NOMO-1 treated with dmso at 0.1 percent for 144 hours (cell line): ENCODE results near the gene MIPOL1.
"Not testable (repeated sequence)": the region's sequence is repeated elsewhere in the genome, so short reads cannot be mapped to it uniquely, and the experiment has no call there.

Experiments used
- DNase-seq: peaks from one replicate; lab custom pipeline; 2025; ENCODE audit not compliant: unreplicated experiment; lab: John Stamatoyannopoulos, UW

MIPOL1 gene

DNA sequence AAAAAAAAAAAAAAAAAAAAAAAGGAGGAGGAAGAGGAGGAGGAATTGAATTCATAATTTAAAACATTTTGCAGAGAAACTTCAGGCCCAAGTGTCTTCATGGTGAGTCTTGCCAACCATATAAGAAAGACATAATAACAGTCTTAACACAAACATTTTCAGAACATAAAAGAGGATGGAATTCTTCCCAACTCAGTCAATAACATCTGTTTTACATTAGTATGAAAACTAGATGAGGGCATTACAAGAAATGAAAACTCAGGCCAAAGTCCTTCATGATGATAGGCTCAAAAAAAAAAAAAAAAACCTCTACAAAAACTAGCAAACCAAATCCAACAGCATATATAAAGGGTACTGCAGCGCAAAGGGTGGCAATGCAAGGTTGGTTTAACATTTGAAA lies 245.7 kb downstream of the MIPOL1 start:
- DNase-seq, result no peak

DNA sequence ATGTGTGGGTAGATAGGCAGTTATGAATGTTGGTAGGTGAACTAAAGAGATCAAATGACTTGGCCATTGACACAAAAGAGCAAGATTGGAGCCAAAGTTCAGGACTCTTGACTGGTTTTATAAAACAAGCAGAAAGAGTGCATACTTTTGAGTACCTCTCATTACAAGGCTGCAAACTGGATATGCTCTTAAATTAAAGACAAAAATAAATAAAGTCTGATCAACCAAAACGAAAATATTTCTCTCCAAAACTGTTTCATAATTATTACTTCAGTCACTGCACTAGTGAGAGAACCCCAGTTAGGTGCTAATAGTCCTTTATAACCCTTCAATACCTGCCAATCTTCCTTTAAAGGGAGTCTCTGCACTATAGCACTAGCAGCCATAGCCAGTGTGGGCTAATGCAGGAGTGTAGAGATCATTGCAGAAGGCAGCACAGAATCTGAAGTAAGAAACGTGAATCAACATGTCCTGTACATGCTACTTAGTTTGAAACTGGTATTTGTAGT lies 250.2 kb downstream of the MIPOL1 start:
- DNase-seq, result no peak

DNA sequence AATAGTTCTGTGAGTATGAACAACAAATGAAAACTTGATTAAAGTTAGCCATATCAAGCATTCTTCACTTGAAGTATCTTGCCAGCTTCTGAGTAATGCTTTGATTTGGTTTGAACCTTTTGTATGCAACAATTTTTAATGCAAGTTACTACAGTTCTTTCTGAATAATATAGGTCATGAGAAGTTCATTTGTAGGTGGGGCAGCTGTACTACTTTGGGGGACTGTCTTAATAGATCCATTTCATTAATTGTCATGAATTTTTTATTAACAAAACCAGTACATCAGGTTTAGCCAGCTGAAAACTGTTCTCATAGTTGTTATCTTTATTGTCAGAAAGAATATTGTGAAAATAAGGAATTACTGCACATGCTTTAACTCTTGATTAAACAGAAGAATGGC lies 254.6 kb downstream of the MIPOL1 start:
- DNase-seq, result no peak

DNA sequence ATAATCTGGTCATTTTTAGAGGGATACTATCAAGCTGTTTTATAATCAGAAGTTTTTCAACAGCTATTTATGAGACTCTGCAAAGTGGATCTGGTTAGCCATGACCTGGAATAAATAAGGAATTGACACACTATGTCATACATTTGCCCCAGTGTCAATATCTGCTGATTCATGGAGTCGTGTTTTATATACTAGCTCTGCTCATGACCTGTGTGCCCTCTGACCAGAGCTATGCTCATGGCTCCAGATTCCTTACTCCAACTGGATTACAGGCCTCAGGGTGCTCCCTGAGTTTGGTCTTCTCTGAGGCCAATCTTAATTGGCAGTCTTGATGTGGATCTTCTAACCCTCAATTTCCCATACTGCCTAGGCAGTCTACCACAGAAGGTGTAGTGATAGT lies 256.2 kb downstream of the MIPOL1 start:
- DNase-seq, result no peak

DNA sequence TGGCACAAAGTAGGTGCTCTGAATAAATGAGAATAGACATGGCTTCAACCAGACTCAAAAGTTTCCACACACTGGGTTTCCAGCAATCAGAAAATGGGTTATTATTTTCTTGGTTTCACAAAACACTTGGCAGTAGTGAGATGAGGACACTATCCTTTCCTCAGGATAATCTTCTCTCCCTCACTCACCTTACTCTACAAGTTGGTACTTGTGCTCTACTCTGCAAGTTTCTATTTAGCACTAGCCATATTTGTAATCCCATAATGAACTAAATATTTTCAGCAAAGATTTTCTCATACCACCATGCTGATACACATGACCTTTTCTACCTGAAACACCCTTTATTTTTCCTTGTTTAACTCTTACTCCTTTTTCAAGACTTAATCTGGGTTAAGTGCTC lies 259.6 kb downstream of the MIPOL1 start:
- no peak for DNase-seq

DNA sequence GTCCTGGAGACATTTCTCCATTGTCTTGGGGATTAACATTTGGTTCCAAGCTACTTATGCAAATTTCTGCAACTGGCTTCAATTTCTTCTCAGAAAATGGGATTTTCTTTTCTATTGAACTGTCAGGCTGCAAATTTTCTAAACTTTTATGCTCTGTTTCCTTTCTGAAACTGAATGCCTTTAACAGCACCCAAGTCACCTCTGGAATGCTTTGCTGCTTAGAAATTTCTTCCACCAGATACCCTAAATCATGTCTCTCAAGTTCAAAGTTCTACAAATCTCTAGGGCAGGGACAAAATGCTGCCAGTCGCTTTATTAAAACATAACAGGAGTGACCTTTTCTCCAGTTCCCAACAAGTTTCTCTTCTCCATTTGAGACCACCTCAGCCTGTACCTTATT lies 264.7 kb downstream of the MIPOL1 start:
- not testable (repeated sequence) for DNase-seq

DNA sequence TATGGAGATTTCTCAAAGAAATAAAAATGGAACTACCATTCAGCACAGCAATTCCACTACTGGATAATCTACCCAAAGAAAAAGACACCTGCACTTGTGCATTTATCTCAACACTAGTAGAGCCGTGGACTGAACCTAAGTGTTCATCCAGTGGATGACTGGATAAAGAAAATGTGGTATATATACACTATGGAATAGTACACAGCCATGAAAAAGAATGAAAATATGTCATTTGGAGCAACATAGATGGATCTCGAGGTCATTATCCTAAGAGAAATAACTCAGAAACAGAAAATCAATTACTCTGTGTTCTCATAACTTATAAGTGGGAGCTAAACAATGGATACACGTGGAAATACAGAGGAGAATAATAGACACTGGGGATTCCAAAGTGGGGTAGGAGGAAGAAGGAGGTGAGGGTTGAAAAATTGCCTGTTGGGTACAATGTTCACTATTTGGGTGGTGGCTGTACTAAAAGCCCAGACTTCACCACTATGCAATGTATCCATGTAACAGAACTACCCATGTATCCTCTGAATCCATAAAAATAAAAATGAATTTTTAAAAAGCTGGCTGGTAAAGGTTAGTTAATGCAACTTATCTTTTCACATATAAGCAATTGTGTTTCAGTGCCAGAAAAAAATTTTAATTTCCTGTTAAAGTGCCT lies 266.6 kb downstream of the MIPOL1 start:
- no peak for DNase-seq

DNA sequence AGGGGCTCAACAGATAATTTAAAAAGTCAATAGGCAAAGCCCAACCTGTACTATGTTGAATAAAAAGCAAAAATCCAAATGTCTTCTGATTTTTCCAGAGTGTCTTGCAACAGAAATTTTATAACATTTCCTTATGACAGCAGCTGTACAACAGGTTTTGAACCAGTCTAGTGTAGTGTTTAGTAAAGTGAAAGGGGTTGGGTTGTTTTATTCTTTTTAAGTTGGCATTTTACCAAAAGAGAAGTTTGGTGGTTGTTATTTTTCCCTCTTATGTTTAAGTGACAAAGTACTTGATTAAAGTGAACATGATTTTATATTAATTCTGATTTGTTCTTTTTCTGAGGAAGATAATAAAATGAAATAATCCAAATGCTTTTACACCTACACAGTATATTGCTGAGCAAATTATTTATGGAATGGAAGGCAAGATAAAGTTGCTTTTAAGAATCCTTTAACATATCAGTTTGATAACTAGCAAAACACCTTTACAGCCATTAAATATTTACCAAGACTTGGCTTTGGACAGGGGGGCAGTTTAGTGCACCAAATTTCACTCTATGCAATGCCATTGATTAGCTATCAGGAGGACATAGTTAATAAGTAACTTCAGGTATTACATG lies 268.4 kb downstream of the MIPOL1 start:
- no peak for DNase-seq

DNA sequence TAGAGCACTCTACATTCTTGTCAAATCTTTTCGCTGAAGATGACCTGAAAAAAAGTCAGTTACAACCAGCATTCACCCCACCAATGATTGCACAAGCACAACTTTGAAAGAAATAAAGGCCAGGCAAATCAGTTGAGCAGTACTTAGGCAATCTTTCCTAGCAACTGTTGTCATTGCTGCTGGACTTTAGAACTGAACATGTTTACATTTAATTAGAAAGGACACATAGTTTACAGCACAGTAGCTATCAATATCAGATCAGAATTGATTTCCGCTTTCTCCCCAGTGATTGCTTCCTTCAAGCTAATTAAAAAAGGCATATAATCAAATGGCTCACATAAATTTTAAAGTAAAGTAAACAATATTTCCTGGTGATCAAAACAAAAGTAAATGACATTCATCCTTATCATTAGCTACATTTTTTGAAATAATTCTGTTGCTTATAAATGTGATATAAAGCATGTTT lies 268.9 kb downstream of the MIPOL1 start:
- peak; percentile 23 for DNase-seq

DNA sequence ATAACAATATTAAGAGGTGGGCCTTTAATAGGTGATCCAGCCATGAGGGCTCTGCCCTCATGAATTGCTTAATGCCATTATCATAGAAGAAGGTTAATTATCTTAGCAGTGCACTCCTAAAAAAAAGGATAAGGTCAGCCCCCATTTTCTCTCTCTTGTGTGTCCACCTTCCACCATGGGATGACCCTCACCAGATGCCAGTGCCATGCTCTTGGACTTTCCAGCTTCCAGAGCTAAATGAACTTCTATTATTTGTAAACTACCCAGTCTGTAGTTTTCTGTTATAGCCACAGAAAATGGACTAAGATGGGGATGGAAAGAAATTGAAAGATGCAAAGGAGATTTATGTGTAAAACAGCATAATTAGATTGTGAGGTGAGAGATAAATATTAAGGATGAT lies 271.9 kb downstream of the MIPOL1 start:
- no peak for DNase-seq

DNA sequence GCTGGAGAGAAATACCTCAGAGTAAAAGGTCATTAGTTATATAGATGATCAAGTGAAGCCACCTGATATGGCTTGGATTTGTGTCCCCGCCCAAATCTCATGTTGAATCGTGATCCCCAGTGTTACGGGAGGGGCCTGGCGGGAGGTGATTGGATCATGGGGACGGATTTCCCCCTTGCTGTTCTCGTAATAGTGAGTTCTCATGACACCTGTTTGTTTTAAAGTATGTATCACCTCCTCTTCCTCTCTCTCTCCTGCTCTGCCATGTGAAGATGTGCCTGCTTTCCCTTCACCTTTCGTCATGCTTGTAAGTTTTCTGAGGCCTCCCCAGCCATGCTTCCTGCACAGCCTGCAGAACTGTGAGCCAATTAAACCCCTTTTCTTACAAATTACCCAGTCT lies 272.5 kb downstream of the MIPOL1 start:
- no peak for DNase-seq

DNA sequence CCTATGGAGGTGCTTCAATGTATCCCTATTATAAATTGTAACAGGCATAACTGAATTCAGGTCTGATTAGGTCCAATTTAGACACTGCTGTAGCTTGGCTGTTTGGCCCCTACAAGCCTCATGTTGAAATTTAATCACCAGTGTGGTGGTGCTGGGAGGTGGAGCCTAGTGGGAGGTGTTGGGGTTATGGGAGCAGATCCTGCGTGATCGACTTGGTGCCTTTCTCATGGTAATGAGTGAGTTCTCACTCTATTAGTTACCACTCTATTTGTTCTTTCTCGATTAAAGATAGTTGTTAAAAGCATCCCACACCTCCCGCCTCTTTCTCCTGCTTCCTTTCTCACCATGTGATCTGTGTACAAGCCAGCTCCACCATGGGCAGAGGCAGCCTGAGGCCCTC lies 275.2 kb downstream of the MIPOL1 start:
- no peak for DNase-seq

DNA sequence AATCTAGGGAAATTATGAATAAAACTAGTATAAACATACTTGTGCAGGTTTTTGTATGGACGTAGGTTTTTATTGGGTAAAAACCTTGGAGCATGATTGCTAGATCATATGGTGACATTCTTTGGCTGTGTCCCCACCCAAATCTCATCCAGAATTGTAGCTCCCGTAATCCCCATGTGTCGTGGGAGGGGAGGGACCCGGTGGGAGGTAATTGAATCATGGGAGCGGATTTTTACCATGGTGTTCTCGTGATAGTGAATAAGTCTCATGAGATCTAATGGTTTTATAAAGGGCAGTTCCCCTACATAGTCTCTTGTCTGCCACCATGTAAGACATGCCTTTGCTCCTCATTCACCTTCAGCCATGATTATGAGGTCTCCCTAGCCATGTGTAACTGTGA lies 276.5 kb downstream of the MIPOL1 start:
- no peak for DNase-seq

DNA sequence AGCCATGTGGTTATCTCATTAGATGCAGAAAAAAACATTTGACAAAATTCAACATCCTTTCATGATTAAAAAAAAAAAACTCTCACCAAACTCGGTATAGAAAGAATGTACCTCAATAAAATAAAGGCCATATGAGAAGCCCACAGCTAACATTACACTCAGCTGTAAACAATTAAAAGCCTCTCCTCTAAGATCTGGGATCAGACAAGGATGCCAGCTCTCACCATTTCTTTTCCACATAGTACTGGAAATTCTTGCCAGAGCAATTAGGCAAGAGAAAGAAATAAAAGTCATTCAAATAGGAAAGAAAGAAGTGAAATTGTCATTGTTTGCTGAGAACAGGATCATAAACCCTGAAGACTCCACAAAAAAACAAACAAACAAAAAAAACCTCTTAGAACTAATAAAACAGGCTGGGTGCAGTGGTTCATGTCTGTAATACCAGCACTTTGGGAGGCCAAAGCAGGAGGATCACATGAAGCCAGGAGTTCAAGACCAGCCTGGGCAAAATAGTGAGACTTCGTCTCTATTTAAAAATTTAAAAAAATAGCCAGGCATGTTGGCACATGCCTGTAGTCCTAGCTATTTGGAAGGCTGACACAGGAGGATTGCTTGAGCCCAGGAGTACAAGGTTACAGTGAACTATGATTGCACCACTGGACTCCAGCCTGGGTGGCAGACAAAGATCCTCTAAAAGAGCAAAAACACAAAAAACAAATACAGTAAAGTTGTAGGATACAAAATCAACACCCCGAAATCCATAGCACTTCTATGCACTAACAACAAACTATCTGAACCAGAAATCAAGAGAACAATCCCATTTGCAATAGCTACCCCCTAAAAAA lies 282.9 kb downstream of the MIPOL1 start:
- no peak for DNase-seq

DNA sequence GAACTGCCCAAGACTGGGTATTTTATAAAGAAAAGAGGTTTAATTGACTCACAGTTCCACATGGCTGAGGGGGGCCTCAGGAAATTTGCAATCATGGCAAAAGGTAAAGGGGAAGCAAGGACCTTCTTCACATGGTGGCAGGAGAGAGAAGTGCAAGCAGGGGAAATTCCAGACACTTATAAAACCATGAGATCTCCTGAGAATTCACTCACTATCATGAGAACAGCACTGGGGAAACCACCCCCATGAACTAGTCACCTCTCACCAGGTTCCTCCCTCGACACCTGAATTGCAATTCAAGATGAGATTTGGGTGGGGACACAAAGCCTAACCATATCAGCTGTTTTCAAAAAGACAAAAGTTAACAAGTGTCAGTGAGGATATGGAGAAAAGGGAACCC lies 284.7 kb downstream of the MIPOL1 start:
- no peak for DNase-seq

DNA sequence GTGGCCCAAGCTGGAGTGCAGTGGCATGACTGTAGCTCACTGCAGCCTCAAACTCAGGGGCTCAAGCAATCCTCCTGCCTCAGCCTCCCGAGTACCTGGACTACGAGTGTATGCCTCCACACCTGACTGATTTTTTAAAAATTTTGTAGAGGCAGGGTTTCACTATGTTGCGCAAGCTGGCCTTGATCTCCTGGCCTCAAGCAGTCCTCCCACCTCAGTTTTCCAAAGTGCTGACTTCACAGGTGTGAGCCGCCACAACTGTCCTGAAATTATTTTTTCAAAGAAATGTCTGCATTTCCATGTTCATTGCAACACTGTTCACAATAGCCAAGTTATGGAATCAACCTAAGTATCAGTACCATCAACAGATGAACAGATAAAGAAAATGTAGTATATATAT lies 285.9 kb downstream of the MIPOL1 start:
- DNase-seq, result no peak

DNA sequence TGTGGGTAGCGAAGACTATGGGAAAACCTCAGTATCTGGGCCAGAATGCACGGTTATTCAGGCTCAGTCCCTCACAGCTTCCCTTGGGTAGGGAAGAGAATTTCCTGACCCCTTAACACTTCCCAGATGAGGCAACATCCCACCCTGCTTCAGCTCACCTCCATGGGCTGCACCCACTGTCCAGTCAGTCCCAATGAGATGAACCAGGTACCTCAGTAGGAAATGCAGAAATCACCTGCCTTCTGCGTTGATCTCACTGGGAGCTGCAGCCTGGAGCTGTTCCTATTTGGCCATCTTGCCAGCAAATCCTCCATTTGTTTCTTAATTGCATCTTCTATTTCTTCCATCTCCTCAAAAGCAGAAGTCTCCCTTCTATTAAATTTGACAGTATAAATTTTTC lies 292.9 kb downstream of the MIPOL1 start:
- DNase-seq, result no peak

DNA sequence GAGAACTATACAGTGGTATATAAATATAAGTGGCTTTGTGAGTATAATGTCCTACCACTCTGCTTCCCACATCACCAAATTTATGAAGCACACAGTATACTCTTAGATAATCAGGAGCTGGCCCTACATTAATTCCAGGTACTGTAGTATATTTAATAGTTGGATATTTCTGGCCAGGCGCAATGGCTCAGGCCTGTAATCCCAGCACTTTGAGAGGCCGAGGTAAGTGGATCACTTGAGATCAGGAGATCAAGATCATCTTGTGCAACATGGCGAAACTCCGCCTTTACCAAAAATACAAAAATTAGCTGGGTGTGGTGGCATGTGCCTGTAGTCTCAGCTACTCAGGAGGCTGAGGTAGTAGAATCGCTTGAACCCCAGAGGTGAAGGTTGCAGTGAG lies 293.3 kb downstream of the MIPOL1 start:
- DNase-seq, result no peak

DNA sequence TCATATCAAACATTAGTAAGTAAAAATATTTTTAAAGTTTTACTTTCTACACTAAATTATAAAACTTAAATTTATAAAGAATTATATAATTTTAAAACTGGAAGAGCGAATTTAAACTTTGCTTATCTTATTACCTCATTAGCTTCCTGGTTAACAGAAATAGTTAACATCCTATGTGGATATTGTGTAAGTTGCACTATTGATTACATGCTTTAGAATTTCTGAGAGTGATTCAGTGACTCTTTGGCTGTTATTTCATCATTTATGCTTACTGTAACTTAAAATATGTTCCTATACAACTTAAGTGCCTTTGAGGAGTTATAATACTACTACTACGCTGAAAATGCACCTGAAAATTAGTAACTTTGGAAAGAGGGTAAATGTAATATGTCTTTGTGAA lies 295.9 kb downstream of the MIPOL1 start:
- no peak for DNase-seq

DNA sequence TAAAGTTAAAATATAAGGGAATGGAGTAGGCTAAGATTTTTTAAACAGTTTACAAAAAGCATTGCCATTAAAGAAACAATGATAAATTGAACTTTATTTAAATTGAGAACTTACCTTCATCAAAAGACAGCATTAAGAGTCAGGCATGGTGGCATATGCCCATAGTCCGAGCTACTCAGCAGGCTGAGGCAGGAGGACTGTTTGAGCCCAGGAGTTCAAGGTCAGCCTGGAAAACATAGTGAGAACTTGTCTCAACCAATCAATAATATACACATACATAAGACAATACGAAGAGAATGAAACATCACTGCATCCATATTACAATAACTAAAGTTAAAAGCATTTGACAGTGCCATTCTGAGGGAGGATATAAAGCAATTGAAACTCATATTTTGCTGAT lies 299.7 kb downstream of the MIPOL1 start:
- DNase-seq, result no peak

DNA sequence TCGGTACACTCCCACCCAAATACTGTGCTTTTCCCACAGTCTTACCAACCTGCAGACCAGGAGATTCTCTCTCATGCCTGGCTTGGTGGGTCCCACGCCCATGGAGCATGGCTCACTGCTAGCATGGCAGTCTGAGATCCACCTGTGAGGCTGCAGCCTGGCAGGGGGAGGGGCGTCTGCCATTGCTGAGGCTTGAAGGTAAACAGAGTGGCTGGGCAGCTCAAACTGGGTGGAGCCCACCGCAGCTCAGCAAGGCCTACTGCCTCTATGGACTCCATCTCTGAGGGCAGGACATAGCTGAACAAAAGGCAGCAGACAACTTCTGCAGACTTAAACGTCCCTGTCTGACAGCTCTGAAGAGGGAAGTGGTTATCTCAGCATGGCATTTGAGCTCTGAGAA lies 304.1 kb downstream of the MIPOL1 start:
- DNase-seq, result no peak

DNA sequence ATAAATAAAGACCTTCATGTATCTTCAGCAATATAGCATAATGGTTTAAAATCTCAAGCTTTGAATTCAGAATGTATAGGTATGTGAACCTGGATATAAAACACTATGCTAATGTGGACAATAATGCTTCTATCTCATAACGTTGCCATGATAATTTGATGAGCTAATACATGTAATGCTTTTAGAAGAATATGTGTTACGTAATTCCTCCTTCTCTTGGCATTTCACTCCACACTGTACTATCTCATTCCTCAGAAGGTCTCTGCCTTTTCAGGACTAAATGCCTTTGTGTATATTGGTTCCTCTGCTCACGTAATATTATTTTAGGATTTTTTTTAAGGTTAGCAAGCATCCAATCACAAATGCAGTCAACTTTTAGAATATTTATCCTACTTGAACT lies 310.8 kb downstream of the MIPOL1 start:
- no peak for DNase-seq
